ENCODE results near the gene PKIB.

DNA sequence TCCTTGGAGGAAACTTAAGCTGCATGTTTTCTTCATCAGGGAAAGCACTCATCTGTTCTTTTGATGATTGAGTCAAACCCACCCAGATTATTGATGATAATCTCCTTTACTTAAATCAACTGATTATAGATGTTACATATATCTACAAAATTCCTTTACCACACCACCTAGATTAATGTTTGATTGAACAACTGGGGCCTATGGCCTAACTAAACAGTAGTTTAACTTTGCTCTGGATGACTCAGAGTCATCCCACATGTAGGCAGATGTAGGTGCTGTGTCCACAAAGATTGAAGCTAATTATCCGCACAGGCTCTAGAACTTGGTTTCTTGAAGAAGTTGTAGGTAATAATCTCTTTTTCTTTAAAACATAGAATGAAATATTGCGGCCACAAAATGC lies 42.2 kb downstream of the PKIB start:
- no peak for TF ChIP-seq POLR2A (IDR thresholded peaks at IDR 0.05)
- TF ChIP-seq, protein P1, sequence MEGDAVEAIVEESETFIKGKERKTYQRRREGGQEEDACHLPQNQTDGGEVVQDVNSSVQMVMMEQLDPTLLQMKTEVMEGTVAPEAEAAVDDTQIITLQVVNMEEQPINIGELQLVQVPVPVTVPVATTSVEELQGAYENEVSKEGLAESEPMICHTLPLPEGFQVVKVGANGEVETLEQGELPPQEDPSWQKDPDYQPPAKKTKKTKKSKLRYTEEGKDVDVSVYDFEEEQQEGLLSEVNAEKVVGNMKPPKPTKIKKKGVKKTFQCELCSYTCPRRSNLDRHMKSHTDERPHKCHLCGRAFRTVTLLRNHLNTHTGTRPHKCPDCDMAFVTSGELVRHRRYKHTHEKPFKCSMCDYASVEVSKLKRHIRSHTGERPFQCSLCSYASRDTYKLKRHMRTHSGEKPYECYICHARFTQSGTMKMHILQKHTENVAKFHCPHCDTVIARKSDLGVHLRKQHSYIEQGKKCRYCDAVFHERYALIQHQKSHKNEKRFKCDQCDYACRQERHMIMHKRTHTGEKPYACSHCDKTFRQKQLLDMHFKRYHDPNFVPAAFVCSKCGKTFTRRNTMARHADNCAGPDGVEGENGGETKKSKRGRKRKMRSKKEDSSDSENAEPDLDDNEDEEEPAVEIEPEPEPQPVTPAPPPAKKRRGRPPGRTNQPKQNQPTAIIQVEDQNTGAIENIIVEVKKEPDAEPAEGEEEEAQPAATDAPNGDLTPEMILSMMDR (IDR thresholded peaks at IDR 0.05): no peak
- TF ChIP-seq EP300 (IDR thresholded peaks at IDR 0.05): no peak
